ENCODE data around the gene KIRREL3. TPM values are rescaled to one million over a fixed set of nuclear protein-coding genes. Genes with fewer than 3 reads are reported as not detected.

Gene KIRREL3
- total and polyA plus RNA-seq, 12 donors, result 0.13 to 0.58 (median 0.30) TPM

- intact Hi-C loops (cut with DNase I), result loop anchor here in 9 of 10 donors (1.0 to 5.0 kb wide), 7 partner anchors 33 to 173 kb away; no protein-coding TSS in a partner anchor
- H3K4me3 ChIP-seq, result no peak overlapping the region
- TF ChIP-seq CTCF (IDR thresholded peaks at IDR 0.05), result no peak
- peak overlapping the region in 2 of 10 donors; percentile 31 to 59 for H3K27ac ChIP-seq
- no peaks in the 10 kb centered on the region for H3K36me3 ChIP-seq
- H3K4me1 ChIP-seq, result peaks cover 0 to 14% (median 10%) of the 10 kb centered on the region in 9 donors
- no peaks in the 10 kb centered on the region for H3K27me3 ChIP-seq
- no peak for DNase-seq
- no peak for ATAC-seq
- no peaks in the 10 kb centered on the region for H3K9me3 ChIP-seq
- WGBS, 2 donors, result 91 to 97% methylated on average over 3 of the region's 3 CpGs
Measured at GRCh38 chr11:126480015-126480409, 520.6 kb downstream of the KIRREL3 start.

GRCh38 chr11:126479178-126479930, 521.2 kb downstream of the KIRREL3 start:
- Histone ChIP-seq H3K27me3 (no peaks in the 10 kb centered on the region), H3K4me3 (no peak overlapping the region), H3K9me3 (no peaks in the 10 kb centered on the region), H3K36me3 (no peaks in the 10 kb centered on the region), H3K27ac (no peak overlapping the region), H3K4me1 (peaks cover 0 to 21% (median 14%) of the 10 kb centered on the region in 9 donors)
- WGBS, 2 donors, result 92 to 93% methylated on average over 15 of the region's 15 CpGs
- DNase-seq (no peak), ATAC-seq (no peak)
- intact Hi-C loops (cut with DNase I), result loop anchor here in 4 of 10 donors (1.0 to 5.0 kb wide), 5 partner anchors 37 to 167 kb away; no protein-coding TSS in a partner anchor
- TF ChIP-seq CTCF (IDR thresholded peaks at IDR 0.05), result no peak

GRCh38 chr11:126478466-126478865, 522.1 kb downstream of the KIRREL3 start:
- no peak for TF ChIP-seq CTCF (IDR thresholded peaks at IDR 0.05)
- H3K9me3 ChIP-seq, result no peaks in the 10 kb centered on the region
- no peak overlapping the region for H3K27ac ChIP-seq
- 86 to 89% methylated on average over 5 of the region's 5 CpGs for WGBS, 2 donors
- no peaks in the 10 kb centered on the region for H3K27me3 ChIP-seq
- H3K36me3 ChIP-seq, result no peaks in the 10 kb centered on the region
- no peak for DNase-seq
- ATAC-seq, result no peak
- H3K4me3 ChIP-seq, result no peak overlapping the region
- intact Hi-C loops (cut with DNase I), result loop anchor here in 3 of 10 donors (2.0 to 5.0 kb wide), 4 partner anchors 36 to 166 kb away; no protein-coding TSS in a partner anchor
- H3K4me1 ChIP-seq, result peaks cover 0 to 24% (median 14%) of the 10 kb centered on the region in 9 donors

- H3K36me3 ChIP-seq, result no peaks in the 10 kb centered on the region
- peaks cover 0 to 24% (median 14%) of the 10 kb centered on the region in 9 donors for H3K4me1 ChIP-seq
- H3K9me3 ChIP-seq, result no peaks in the 10 kb centered on the region
- 77 to 79% methylated on average over 14 of the region's 14 CpGs for WGBS, 2 donors
- DNase-seq (no peak), ATAC-seq (no peak)
- no peak for TF ChIP-seq CTCF (IDR thresholded peaks at IDR 0.05)
- H3K27me3 ChIP-seq, result no peaks in the 10 kb centered on the region
- intact Hi-C loops (cut with DNase I), result loop anchor here in 3 of 10 donors (2.0 to 5.0 kb wide), 4 partner anchors 35 to 165 kb away; no protein-coding TSS in a partner anchor
- H3K27ac ChIP-seq, result no peak overlapping the region
- no peak overlapping the region for H3K4me3 ChIP-seq
Measured at GRCh38 chr11:126477535-126478305, 522.9 kb downstream of the KIRREL3 start.
